ENCODE measurements around the gene PROP1.
"Not testable (repeated sequence)": the region's sequence is repeated elsewhere in the genome, so short reads cannot be mapped to it uniquely, and the experiment has no call there.

- not testable (repeated sequence) for TF ChIP-seq CTCF (conservative IDR thresholded peaks at IDR 0.05 in 1 of 2, IDR thresholded peaks at IDR 0.05 in 1 of 2; ENCODE audit: extremely low read depth in 1 of 2, insufficient read depth in 1 of 2, low read depth in 1 of 2, low read length in 2 of 2); EZH2 (IDR thresholded peaks at IDR 0.05; ENCODE audit: borderline replicate concordance, low read length)
Measured at GRCh38 chr5:177943805-177944736, 52.0 kb downstream of the PROP1 start.

All from mammary epithelial cell (primary cell).